ENCODE results near the gene BAD. TPM values are rescaled to one million over a fixed set of nuclear protein-coding genes. Genes with fewer than 3 reads are reported as not detected.
A peak's percentile ranks its signal among the peaks of the same experiment; 100 is the strongest.

BAD gene
- total and polyA plus RNA-seq, 2 of the 13 experiments (the other 11 are each of a cell fraction or from before 2014, with no cell fraction given), result 17.9 to 28.5 TPM

GRCh38 chr11:64306876-64307622 lies 22.6 kb upstream of the BAD start (continued):
- TF ChIP-seq, protein P1, sequence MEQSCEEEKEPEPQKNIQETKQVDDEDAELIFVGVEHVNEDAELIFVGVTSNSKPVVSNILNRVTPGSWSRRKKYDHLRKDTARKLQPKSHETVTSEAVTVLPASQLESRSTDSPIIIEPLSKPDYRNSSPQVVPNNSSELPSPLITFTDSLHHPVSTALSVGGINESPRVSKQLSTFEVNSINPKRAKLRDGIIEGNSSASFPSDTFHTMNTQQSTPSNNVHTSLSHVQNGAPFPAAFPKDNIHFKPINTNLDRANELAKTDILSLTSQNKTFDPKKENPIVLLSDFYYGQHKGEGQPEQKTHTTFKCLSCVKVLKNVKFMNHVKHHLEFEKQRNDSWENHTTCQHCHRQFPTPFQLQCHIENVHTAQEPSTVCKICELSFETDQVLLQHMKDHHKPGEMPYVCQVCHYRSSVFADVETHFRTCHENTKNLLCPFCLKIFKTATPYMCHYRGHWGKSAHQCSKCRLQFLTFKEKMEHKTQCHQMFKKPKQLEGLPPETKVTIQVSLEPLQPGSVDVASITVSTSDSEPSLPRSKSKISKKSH (CRISPR knock-in tag; IDR thresholded peaks at IDR 0.05; ENCODE audit: borderline replicate concordance), result peak; percentile 50; the same call in 1 of the 2 replicates
- 0 out of 2 replicates have a peak, but pooled peaks have one; percentile 54 for TF ChIP-seq DPF2 (CRISPR knock-in tag; IDR thresholded peaks at IDR 0.05; ENCODE audit: borderline replicate concordance, low read depth)
- peak; percentile 87 for TF ChIP-seq RFX5 (IDR thresholded peaks at IDR 0.05; ENCODE audit: low read depth, low read length)
- TF ChIP-seq, protein P2, sequence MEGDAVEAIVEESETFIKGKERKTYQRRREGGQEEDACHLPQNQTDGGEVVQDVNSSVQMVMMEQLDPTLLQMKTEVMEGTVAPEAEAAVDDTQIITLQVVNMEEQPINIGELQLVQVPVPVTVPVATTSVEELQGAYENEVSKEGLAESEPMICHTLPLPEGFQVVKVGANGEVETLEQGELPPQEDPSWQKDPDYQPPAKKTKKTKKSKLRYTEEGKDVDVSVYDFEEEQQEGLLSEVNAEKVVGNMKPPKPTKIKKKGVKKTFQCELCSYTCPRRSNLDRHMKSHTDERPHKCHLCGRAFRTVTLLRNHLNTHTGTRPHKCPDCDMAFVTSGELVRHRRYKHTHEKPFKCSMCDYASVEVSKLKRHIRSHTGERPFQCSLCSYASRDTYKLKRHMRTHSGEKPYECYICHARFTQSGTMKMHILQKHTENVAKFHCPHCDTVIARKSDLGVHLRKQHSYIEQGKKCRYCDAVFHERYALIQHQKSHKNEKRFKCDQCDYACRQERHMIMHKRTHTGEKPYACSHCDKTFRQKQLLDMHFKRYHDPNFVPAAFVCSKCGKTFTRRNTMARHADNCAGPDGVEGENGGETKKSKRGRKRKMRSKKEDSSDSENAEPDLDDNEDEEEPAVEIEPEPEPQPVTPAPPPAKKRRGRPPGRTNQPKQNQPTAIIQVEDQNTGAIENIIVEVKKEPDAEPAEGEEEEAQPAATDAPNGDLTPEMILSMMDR (CRISPR knock-in tag; IDR thresholded peaks at IDR 0.05), result peak; percentile 23; the same call in 1 of the 2 replicates
- TF ChIP-seq GATAD2A (CRISPR knock-in tag; IDR thresholded peaks at IDR 0.05), result peak; percentile 23; the same call in 1 of the 2 replicates
- peak; percentile 90; the same call in 1 of the 2 replicates for TF ChIP-seq RFXAP (CRISPR knock-in tag; IDR thresholded peaks at IDR 0.05; ENCODE audit: borderline replicate concordance)
- peak; percentile 91 for TF ChIP-seq CEBPB (IDR thresholded peaks at IDR 0.05; ENCODE audit: borderline replicate concordance, low read depth, low read length)
- TF ChIP-seq MTF2 (CRISPR knock-in tag; IDR thresholded peaks at IDR 0.05; ENCODE audit: borderline replicate concordance), result no peak
- peak; percentile 51; the same call in 1 of the 2 replicates for TF ChIP-seq ZNF264 (CRISPR knock-in tag; IDR thresholded peaks at IDR 0.05)
- 0 out of 2 replicates have a peak, but pooled peaks have one; percentile 16 for TF ChIP-seq ZBTB46 (CRISPR knock-in tag; IDR thresholded peaks at IDR 0.05; ENCODE audit: borderline replicate concordance)
- peak; percentile 13; the same call in 1 of the 2 replicates for TF ChIP-seq ELF1 (CRISPR knock-in tag; IDR thresholded peaks at IDR 0.05)
- TF ChIP-seq HNF4A (CRISPR knock-in tag; IDR thresholded peaks at IDR 0.05), result peak; percentile 84
- TF ChIP-seq SP4 (CRISPR knock-in tag; IDR thresholded peaks at IDR 0.05), result 0 out of 2 replicates have a peak, but pooled peaks have one; percentile 29
- TF ChIP-seq, protein P3, sequence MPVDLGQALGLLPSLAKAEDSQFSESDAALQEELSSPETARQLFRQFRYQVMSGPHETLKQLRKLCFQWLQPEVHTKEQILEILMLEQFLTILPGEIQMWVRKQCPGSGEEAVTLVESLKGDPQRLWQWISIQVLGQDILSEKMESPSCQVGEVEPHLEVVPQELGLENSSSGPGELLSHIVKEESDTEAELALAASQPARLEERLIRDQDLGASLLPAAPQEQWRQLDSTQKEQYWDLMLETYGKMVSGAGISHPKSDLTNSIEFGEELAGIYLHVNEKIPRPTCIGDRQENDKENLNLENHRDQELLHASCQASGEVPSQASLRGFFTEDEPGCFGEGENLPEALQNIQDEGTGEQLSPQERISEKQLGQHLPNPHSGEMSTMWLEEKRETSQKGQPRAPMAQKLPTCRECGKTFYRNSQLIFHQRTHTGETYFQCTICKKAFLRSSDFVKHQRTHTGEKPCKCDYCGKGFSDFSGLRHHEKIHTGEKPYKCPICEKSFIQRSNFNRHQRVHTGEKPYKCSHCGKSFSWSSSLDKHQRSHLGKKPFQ (CRISPR knock-in tag; IDR thresholded peaks at IDR 0.05; ENCODE audit: insufficient replicate concordance), result no peak
- peak; percentile 80 for TF ChIP-seq HNRNPL (IDR thresholded peaks at IDR 0.05; ENCODE audit: low read depth, low read length)
- 0 out of 2 replicates have a peak, but pooled peaks have one; percentile 40 for TF ChIP-seq HDAC1 (CRISPR knock-in tag; IDR thresholded peaks at IDR 0.05)
- peak; percentile 48 for TF ChIP-seq SAP130 (CRISPR knock-in tag; IDR thresholded peaks at IDR 0.05; ENCODE audit: low read depth)
- TF ChIP-seq DR1 (CRISPR knock-in tag; IDR thresholded peaks at IDR 0.05), result no peak
- peak; percentile 50; the same call in 1 of the 2 replicates for TF ChIP-seq SALL1 (CRISPR knock-in tag; IDR thresholded peaks at IDR 0.05)
- TF ChIP-seq NR2F6 (IDR thresholded peaks at IDR 0.05), result no peak
- 0 out of 2 replicates have a peak, but pooled peaks have one; percentile 28 for TF ChIP-seq NR2F6 (CRISPR knock-in tag; IDR thresholded peaks at IDR 0.05)
- 0 out of 2 replicates have a peak, but pooled peaks have one; percentile 15 for TF ChIP-seq ARID2 (CRISPR knock-in tag; IDR thresholded peaks at IDR 0.05; ENCODE audit: borderline replicate concordance)
- TF ChIP-seq, protein P4, sequence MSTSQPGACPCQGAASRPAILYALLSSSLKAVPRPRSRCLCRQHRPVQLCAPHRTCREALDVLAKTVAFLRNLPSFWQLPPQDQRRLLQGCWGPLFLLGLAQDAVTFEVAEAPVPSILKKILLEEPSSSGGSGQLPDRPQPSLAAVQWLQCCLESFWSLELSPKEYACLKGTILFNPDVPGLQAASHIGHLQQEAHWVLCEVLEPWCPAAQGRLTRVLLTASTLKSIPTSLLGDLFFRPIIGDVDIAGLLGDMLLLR (CRISPR knock-in tag; IDR thresholded peaks at IDR 0.05), result 0 out of 2 replicates have a peak, but pooled peaks have one; percentile 36
